Brain microvascular endothelial cell (primary cell): ENCODE results near the gene APBB2.

ENCODE experiments used
- DNase-seq: peaks from one replicate; pipeline ENCODE4 v3.0.0-alpha.2; 2020
- H3K27ac ChIP-seq: fragments of 250-450 bp; sonication (Bioruptor Pico); 2 replicates; pipeline ENCODE4 v1.5.1; 2020; ENCODE audit warnings: mild to moderate bottlenecking, moderate library complexity
- H3K27me3 ChIP-seq: fragments of 250-450 bp; sonication (Bioruptor Pico); replicated peaks from 2 replicates; pipeline ENCODE4 v1.5.1; 2020; ENCODE audit warnings: mild to moderate bottlenecking
- H3K36me3 ChIP-seq: fragments of 250-450 bp; sonication (Bioruptor Pico); replicated peaks from 2 replicates; pipeline ENCODE4 v1.5.1; 2020; ENCODE audit warnings: mild to moderate bottlenecking
- H3K4me3 ChIP-seq: 2 replicates; pipeline ENCODE4 v1.5.1; 2011; ENCODE audit warnings: low read depth, mild to moderate bottlenecking, control low read depth, low read length, moderate library complexity
- CTCF ChIP-seq: IDR thresholded peaks from 2 replicates; pipeline ENCODE4 v1.5.1; 2011; ENCODE audit warnings: low read depth, mild to moderate bottlenecking, moderate library complexity, low read length, control low read depth, inconsistent platforms; ENCODE audit errors: missing control alignments
- in situ Hi-C: cut with HindIII; loops from 2 replicates; pipeline ENCODE4 v1.10.0; 2017; ENCODE audit warnings: low sequenced_read_pairs, low pct_ligation_motif_present

Gene APBB2

DNA sequence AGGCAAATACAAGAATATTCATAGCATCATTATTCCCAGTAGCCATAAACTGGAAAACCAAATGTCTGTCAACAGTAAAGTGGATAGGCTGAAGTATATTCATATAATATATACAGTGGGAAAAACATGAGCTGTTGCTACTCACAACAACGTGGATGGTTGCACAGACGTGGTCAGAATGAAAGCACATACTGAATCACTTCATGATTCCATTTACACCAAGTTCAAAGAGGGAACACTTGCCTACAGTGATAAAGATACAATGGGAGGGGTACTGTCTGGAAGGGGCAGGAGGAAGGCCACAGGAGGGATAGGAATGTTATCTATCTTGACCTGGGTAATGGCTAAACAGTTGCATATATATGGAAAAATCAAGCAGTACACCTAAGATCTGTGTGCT, 25.3 kb downstream of the APBB2 start:
- in situ Hi-C loops, result no loop called here
- Histone ChIP-seq H3K4me3 (no peak overlapping the region), H3K36me3 (peaks cover 11% of the 10 kb centered on the region), H3K27ac (no peak overlapping the region), H3K27me3 (no peaks in the 10 kb centered on the region)
- DNase-seq, result no peak
- no peak for TF ChIP-seq CTCF

- no peak for TF ChIP-seq CTCF
- in situ Hi-C loops, result no loop called here
- H3K27ac ChIP-seq, result peak overlapping the region; percentile 43
- peaks cover 4% of the 10 kb centered on the region for H3K36me3 ChIP-seq
- DNase-seq, result no peak
- H3K4me3 ChIP-seq, result no peak overlapping the region
- no peaks in the 10 kb centered on the region for H3K27me3 ChIP-seq
Observed at GRCh38 chr4:41185614-41186592, 28.4 kb downstream of the APBB2 start.

- Histone ChIP-seq H3K27me3 (no peaks in the 10 kb centered on the region), H3K36me3 (no peaks in the 10 kb centered on the region), H3K27ac (no peak overlapping the region), H3K4me3 (no peak overlapping the region)
- in situ Hi-C loops, result no loop called here
- no peak for TF ChIP-seq CTCF
- no peak for DNase-seq
Observed at GRCh38 chr4:41184009-41184408, 30.3 kb downstream of the APBB2 start.

- no peaks in the 10 kb centered on the region for H3K36me3 ChIP-seq
- no peak overlapping the region for H3K4me3 ChIP-seq
- in situ Hi-C loops, result no loop called here
- no peak for TF ChIP-seq CTCF
- DNase-seq, result no peak
- H3K27ac ChIP-seq, result no peak overlapping the region
- H3K27me3 ChIP-seq, result no peaks in the 10 kb centered on the region
Observed at GRCh38 chr4:41183021-41183553, 31.3 kb downstream of the APBB2 start.

DNA sequence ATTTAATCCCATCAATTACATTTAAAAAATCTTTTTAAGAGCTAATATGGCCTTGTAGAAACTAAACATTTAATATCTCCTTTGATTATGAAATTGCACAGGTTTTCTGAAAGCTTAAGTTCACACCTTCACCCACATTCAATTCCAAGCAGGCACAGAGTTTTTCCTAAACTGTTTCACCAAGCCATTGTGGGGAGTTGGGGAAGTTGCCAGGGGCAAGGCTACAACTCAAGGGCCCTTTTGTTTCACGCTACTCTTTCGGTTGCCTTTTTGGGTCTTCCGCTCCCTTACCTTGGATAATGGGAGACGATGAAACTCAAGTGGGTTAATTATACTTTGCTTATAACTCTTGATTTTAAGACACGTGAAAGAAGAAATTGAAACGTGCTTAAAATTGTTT, 33.3 kb downstream of the APBB2 start:
- H3K36me3 ChIP-seq, result no peaks in the 10 kb centered on the region
- no peak for TF ChIP-seq CTCF
- in situ Hi-C loops, result no loop called here
- no peak for DNase-seq
- H3K4me3 ChIP-seq, result no peak overlapping the region
- no peak overlapping the region for H3K27ac ChIP-seq
- no peaks in the 10 kb centered on the region for H3K27me3 ChIP-seq
